Osteocyte (in vitro differentiated cells): ENCODE data around the gene EID3. TPM values are rescaled to one million over a fixed set of nuclear protein-coding genes. Genes with fewer than 3 reads are reported as not detected.

Source experiments
- DNase-seq: peaks from one replicate; pipeline ENCODE4 v3.0.0; 2021; ENCODE audit warnings: mixed read lengths; ENCODE audit not compliant: unreplicated experiment; ENCODE audit errors: extremely low spot score
- H3K27ac Mint-ChIP-seq: one replicate; pipeline ENCODE4 v1.8.0; 2021; ENCODE audit warnings: mild to moderate bottlenecking, mixed read lengths; ENCODE audit not compliant: unreplicated experiment
- H3K27me3 Mint-ChIP-seq: one replicate; pipeline ENCODE4 v1.8.0; 2021; ENCODE audit warnings: mixed read lengths; ENCODE audit not compliant: unreplicated experiment
- H3K36me3 Mint-ChIP-seq: one replicate; pipeline ENCODE4 v1.8.0; 2021; ENCODE audit warnings: mixed read lengths; ENCODE audit not compliant: unreplicated experiment
- H3K4me1 Mint-ChIP-seq: one replicate; pipeline ENCODE4 v1.8.0; 2021; ENCODE audit warnings: mixed read lengths; ENCODE audit not compliant: unreplicated experiment
- H3K4me3 Mint-ChIP-seq: one replicate; pipeline ENCODE4 v1.8.0; 2021; ENCODE audit warnings: mild to moderate bottlenecking, moderate library complexity, mixed read lengths; ENCODE audit not compliant: unreplicated experiment
- H3K9me3 Mint-ChIP-seq: one replicate; pipeline ENCODE4 v1.8.0; 2021; ENCODE audit warnings: mixed read lengths; ENCODE audit not compliant: unreplicated experiment
- total RNA-seq: library from RNA; stranded (reverse); gene quantifications from 2 replicates; pipeline ENCODE4 v1.2.1, GENCODE V29; 2021
- TF ChIP-seq, protein P1 (sequence below): fragments of 200-600 bp; sonication (generic); IDR thresholded peaks from 2 replicates; pipeline ENCODE4 v1.5.0; 2021; ENCODE audit warnings: antibody characterized with exemption, mild to moderate bottlenecking, moderate library complexity

The EID3 gene
- total RNA-seq, 1 donor from 2014 or later: 3.7 TPM

DNA sequence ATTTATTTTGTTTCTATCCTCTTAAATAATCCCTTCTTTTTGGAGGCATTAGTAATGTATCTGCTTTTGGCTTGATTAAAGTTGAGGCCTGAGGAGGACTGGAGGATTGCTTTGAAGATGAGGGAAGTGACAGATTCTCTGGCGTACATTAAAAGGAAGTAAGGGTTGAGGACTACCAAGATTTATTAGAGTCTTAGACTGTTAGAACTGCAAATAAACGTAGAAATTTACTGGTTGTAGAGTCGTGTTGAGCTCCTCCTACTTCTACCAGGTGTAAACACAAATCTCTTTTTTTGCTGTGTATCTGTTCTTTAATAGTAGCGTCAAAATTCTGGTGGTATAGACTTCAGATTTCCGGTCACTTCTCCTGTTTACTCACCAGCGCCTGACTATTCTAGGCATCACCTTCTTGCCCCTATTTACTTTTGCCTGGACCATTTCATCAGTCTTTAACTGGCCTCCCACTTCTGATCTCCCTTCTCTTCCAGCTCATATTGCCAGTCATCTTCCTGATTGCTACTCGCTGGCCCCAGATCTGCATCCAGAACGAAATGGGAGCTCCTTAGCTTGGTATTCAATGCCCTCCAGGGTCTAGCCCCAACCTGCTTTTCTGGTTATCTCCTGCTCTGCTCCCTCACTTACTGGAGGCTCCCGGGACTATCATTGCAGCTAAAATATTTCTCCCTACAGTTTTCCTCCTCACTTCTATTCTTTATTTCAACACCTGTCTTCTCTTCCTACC is 8.4 kb upstream of the EID3 start:
- Mint-ChIP-seq H3K4me1 (peaks cover 25% of the 10 kb centered on the region), H3K36me3 (peaks cover 49% of the 10 kb centered on the region), H3K27ac (peak overlapping the region; percentile 20), H3K27me3 (no peaks in the 10 kb centered on the region), H3K9me3 (no peaks in the 10 kb centered on the region), H3K4me3 (no peak overlapping the region)
- TF ChIP-seq, protein P1, sequence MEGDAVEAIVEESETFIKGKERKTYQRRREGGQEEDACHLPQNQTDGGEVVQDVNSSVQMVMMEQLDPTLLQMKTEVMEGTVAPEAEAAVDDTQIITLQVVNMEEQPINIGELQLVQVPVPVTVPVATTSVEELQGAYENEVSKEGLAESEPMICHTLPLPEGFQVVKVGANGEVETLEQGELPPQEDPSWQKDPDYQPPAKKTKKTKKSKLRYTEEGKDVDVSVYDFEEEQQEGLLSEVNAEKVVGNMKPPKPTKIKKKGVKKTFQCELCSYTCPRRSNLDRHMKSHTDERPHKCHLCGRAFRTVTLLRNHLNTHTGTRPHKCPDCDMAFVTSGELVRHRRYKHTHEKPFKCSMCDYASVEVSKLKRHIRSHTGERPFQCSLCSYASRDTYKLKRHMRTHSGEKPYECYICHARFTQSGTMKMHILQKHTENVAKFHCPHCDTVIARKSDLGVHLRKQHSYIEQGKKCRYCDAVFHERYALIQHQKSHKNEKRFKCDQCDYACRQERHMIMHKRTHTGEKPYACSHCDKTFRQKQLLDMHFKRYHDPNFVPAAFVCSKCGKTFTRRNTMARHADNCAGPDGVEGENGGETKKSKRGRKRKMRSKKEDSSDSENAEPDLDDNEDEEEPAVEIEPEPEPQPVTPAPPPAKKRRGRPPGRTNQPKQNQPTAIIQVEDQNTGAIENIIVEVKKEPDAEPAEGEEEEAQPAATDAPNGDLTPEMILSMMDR: no peak
- DNase-seq: no peak

DNA sequence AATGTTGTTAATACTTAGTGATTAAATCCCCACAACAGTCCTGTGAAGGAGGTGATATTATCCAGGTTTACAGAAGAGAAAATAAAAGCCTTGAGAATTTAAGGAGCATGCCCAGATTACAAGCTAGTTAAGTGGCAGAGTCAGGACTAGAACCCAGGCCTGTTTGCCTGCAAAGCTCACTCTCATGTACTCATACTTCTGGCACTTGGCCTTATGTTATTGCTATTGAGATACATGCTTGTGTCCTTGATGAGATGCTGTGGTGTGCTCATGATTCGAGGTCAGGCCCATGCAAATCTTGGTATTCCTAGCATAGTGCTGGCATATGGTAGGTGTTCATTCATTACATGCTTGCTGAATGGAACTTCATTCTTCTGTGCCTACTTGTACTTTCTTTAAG is 7.6 kb upstream of the EID3 start:
- H3K4me3 Mint-ChIP-seq: no peak overlapping the region

DNA sequence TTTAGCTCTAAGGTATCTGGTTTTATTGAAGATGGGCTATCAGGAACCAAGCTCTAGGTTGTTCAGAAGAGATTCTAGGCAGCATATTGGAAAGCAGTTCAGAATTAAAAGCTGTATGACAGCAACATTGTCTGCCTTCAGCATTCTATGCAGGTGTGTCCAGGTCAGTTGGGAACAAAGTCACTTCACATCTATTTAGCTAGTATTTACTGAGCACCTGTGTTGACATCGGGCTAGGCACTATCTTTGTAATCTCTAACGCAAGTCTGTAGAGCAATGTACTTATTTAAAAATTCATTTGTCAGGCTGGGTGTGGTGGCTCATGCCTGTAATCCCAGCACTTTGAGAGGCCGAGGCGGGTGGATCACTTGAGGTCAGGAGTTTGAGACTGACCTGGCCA is 6.8 kb upstream of the EID3 start:
- peaks cover 29% of the 10 kb centered on the region for H3K4me1 Mint-ChIP-seq
- H3K4me3 Mint-ChIP-seq: no peak overlapping the region
- H3K27ac Mint-ChIP-seq: no peak overlapping the region
- no peaks in the 10 kb centered on the region for H3K27me3 Mint-ChIP-seq
- DNase-seq: no peak
- no peaks in the 10 kb centered on the region for H3K9me3 Mint-ChIP-seq
- peaks cover 45% of the 10 kb centered on the region for H3K36me3 Mint-ChIP-seq
- TF ChIP-seq, protein P1: no peak

More for the DNA sequence above, 7.6 kb upstream of the EID3 start:
- H3K27ac Mint-ChIP-seq: no peak overlapping the region
- TF ChIP-seq, protein P1: no peak
- H3K27me3 Mint-ChIP-seq: no peaks in the 10 kb centered on the region
- peaks cover 47% of the 10 kb centered on the region for H3K36me3 Mint-ChIP-seq
- peaks cover 28% of the 10 kb centered on the region for H3K4me1 Mint-ChIP-seq
- no peak for DNase-seq
- no peaks in the 10 kb centered on the region for H3K9me3 Mint-ChIP-seq

DNA sequence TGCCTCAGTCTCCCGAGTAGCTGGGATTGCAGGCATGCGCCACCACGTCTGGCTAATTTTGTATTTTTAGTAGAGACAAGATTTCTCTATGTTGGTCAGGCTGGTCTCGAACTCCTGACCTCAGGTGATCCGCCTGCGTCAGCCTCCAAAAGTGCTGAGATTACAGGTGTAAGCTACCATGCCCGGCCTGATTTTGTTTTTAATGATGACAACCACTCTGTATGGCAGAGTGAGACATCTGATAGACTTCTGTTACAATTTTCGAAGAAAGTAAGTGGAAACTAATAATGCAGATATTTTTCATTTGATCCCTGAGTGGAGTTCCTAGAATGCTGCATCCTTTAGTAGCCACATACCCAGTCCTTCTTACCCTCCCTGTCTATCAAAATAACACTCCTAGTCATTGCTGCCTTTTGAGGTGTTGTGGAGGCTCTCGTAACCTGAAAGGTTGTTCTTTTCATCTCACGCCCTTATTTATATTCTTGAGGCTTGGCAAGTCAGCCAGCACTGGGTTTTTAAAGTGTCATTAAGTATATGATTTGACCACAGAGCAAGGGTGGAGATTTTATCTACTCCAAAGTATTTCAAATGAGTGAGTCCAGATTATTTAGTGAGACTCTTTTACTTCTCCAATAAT is 5.9 kb upstream of the EID3 start:
- H3K4me3 Mint-ChIP-seq: no peak overlapping the region
- H3K36me3 Mint-ChIP-seq: peaks cover 36% of the 10 kb centered on the region
- DNase-seq: no peak
- TF ChIP-seq, protein P1: no peak
- no peak overlapping the region for H3K27ac Mint-ChIP-seq
- H3K27me3 Mint-ChIP-seq: no peaks in the 10 kb centered on the region
- peaks cover 32% of the 10 kb centered on the region for H3K4me1 Mint-ChIP-seq
- H3K9me3 Mint-ChIP-seq: no peaks in the 10 kb centered on the region

DNA sequence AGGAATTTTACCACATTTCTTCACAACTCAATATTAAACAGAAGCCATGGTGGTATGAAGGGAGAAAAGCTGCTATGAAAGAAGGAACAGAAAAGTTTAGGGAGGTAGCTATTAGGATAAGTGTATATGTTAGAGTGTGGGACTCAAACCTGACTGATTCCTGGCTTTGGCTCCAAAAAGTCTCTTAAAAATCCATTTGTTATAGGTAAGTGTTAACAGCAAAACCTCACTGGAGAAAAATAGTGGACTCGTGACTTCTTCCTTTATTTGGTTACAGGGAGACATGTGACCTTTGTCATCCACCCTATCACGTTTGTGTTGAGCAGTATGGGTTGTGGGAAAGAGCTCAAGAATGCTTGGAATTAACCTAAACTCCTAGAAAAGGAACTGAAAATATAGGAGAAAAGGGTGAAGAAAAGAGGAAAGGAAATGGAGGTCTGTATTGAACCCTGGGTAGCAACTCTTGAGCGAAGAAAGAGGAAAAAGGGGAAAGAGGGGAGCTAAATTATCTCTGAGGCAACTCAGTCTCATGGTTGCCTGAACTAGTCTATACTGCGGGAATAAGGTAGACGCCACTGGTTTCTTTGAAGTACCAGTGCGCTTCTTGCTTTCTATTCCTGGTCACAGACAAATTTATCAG is 3.6 kb upstream of the EID3 start:
- peaks cover 19% of the 10 kb centered on the region for H3K36me3 Mint-ChIP-seq
- TF ChIP-seq, protein P1: no peak

More for the DNA sequence above, 3.6 kb upstream of the EID3 start:
- Mint-ChIP-seq H3K9me3 (no peaks in the 10 kb centered on the region), H3K4me3 (no peak overlapping the region), H3K4me1 (peaks cover 51% of the 10 kb centered on the region), H3K27me3 (no peaks in the 10 kb centered on the region), H3K27ac (peak overlapping the region; percentile 66)
- DNase-seq: no peak
